Stimulated activated CD8-positive, alpha-beta memory T cell treated with anti-CD3 and anti-CD28 coated beads, Interleukin-12 subunit alpha, Interleukin-12 subunit beta, amount 100 ng/mL, for 4 hours (primary cell): Measurements from ENCODE around the gene DVL1.
"Not testable (repeated sequence)": the region's sequence is repeated elsewhere in the genome, so short reads cannot be mapped to it uniquely, and the experiment has no call there.

Experiments used
- DNase-seq: peaks from one replicate; pipeline ENCODE4 v3.0.0-alpha.2; 2020; ENCODE audit warnings: low read depth

DVL1 gene

DNA sequence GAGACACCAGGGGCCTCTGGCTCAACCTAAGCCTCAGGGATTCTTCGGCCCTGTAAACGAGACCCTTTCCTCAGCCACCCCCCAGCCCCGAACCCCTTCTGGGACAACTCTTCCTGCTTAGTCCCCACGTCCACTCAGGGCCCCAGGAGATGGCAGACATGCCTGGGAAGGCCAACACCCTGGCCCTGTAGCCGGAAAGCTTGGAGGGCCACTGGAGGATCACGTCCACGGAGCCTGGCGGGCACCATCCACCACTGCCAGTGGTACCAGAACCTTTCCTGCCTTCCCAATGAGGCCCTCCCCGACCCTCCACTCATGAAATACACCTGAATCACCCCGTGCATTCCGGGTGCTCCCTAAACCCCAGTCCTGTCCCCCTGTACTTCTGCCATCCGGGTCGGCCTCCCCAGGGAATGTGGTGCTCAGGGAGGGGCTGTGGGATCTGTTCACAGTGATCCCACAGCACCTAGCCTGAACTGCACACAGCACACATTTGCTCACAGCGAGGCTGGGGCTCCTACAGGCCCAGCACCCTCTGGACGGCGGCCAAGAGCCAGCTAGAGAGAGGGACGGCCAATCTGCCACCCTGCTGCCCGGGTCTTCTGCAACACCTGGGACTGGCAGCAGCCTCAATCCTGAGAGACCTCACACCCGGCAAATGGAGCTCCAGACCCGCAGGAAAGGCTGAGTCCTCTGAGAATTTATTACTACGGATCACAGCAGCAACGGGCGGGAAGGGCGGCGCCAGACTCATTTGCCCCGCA is 24.0 kb upstream of the DVL1 start:
- no peak for DNase-seq

DNA sequence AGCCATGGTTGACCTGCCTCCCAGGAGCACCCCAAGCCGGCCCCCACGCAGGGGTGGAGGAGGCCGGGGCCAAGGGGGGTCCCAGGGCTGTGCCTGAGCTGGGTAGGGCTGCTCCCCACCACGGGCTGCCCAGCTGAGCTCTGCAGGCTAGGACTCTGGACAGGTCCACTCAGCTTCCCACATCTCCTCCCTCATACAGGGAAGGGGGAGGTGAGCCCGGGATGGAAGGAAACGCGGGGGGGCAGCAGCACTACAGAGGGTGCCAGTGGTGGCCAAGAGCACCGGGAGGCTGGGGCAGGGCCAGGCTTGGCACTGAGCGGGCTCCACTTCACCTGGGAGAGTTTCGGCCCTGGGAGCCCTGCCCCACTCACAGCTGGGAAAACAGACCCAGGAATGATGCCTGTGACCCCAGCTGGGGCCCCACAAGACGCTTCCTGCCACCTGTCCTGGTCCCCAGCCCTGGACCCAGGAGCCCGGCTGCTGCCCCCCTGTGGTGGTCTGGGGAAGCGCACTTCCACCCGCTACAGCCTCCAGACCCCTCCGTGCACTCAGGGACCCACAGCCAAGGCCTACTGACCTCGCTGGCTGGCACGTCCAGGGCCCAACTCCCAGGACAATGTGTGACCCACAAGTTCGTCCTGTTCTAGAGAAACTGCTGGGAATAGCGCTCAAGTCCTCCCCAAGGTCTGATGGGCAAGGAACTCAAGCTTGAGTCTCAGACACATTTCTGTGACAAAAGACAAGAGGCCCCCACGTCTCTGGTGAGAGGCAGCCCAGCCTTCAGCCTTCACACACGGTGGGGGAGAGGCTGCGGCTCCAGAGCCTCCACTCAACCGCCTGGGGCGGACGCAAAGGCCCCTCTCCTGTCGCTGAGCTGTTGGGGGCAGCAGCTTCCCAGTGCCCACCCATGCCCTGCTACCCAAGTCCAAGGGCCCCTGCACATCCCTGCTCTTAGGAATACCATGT is 22.8 kb upstream of the DVL1 start:
- peak; percentile 54 for DNase-seq

DNA sequence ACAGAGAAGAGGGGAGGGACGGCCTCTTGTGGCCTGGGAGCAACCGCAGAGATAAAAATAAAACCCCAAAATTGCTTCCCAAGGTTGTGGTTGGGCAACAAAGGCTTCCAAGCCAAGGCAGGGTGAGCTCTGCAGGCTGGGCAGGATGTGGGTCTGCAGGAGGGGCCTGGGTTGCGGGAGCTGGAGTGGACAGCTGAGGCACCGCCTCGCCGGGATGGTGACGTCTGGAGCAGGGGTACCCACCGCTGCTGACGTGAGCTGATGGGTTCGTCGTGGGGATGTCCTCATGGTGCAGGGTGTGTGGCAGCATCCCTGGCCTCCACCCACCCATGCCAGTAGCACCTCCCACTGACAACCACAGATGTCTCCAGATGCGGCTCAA is 22.1 kb upstream of the DVL1 start:
- DNase-seq: no peak

DNA sequence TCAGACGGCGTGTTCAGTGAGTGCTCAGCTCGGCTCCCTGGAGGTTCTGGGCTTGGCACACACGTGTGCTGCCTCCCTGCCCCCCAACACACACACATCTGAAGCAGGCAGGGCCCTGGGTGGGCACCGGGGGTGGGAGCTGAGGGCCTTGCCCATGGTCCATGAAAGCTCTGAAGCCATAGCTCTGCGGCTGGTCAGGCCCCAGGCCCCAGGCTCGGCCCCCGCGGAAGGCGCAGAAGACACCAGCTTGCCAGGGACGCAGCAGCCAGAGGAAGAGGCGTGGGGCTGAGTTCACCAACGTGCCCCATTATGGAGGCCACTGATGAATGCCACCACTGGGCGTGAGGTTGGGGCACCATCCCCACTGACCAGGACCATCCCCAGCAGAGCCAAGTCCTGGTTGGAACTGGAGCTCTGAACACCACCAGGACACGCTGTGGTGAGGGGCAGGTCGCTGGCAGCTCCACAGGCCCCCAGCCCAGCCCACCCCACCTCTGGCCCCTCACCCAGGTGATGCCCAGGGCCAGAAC is 21.6 kb upstream of the DVL1 start:
- no peak for DNase-seq

DNA sequence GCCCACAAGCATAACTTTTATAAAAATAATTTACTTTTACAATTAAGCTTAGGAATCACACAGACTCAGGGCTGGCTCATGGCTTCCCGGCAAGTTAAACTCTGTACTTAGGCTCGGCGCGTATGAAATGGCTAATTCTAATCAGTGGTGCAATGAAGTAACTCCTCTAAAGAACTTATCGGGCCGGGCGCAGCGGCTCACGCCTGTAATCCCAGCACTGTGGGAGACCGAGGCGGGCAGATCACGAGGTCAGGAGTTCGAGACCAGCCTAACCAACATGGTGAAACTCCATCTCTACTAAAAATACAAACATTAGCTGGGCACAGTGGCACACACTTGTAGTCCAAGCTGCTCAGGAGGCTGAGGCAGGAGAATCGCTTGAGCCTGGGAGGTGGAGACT is 20.9 kb upstream of the DVL1 start:
- DNase-seq: not testable (repeated sequence)

DNA sequence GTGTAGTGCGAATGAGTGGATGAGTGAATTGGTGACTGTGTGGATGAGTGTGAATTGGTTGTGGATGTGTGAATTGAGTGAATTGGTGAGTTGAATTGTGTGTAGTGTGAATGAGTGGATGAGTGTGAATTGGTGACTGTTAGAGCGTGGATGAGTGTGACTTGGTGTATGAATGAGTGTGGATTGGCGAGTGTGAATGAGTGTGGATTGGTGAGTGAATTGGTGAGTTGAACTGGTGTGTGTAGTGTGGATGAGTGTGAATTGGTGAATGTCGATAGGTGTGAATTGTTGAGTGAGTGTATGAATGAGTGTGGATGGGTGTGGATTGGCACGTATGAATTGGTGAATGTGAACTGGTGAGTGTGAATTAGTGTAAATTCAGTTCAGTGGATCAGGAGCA is 18.1 kb upstream of the DVL1 start:
- no peak for DNase-seq

DNA sequence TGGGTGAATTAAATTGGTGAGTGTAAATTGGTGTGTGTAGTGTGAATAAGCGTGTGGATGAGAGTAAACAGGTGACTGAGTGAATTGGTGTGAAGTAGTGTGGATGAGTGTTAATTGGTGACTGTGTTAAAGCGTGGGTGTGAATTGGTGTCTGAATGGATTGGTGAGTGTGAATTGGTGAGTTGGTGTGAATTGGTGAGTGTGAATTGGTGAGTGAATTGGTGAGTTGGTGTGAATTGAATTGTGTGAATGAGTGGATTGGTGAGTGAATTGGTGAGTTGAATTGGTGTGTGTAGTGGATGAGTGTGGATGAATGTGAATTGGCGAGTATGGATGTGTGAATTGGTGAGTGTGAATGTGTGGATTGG is 17.5 kb upstream of the DVL1 start:
- DNase-seq: no peak

DNA sequence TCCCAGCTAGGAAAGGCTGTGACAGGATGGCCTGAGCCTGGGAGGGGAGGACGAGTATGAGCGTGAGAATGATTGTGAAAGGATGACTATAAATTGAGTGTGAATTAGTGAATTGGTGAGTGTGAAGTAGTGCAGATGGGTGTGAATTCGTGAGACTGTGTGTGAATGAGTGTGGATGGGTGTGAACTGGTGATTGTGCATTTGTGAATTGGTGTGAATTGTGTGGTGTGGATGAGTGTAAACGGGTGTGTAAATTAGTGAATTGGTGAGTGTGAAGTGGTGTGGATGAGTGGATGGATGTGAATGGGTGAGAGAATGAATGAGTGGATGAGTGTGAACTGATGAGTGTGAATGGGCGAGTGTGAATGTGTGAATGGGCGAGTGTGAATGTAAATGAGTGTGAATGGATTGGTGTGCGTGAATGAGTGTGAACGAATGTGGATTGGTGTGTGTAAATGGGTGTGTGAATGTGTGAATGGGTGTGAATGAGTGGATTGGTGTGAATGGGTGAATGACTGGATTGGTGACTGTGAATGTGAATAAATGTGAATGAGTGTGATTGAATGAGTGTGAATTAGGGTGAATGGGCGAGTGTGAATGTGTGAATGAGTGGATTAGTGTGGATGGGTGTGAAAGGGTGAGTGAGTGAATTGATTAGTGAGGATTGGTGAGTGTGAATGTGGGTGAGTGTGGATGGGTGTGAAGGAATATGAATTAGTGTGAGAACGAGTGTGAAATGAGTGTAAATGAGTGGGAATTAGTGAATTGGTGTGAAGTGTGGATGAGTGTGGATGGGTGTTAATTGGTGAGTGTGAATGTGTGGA is 16.9 kb upstream of the DVL1 start:
- DNase-seq: no peak

DNA sequence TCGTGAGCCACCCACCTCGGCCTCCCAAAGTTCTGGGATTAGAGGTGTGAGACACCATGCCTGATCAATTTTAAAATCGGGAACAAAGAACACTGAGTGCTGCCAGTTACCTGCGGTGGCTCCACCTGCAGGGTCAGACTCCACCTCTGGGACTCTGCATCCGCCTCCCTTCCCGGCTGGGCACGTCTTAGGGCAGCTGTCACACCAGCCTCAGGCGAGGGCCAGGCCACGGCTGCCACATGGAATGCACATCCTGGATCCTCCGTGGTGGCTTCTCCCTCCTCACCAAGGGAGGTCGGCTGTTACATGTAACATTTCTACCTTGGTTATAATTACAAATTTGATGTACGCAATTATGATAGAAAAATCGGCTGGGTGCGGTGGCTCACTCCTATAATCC is 15.0 kb upstream of the DVL1 start:
- DNase-seq: no peak

DNA sequence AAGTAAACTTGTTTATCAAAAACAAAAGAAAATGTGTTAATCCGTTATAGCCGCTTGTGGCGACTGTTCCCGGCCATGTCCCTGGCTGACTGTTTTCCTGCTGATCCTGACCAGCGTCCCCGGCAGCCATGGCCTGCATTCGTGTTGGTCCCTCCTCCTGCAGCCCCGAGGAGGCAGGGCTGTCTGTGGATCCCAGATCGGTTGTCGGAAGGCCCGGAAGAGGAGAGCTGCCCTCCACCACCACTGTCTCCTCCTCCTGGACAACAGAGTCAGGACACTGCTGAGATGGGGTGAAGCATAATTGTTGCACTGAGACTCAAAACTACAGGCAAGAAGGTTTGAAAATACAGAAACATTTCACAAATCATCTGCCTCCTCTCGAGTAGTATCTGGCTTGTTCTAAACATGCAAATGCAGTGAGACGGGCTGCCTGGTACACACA is 12.8 kb upstream of the DVL1 start:
- no peak for DNase-seq

DNA sequence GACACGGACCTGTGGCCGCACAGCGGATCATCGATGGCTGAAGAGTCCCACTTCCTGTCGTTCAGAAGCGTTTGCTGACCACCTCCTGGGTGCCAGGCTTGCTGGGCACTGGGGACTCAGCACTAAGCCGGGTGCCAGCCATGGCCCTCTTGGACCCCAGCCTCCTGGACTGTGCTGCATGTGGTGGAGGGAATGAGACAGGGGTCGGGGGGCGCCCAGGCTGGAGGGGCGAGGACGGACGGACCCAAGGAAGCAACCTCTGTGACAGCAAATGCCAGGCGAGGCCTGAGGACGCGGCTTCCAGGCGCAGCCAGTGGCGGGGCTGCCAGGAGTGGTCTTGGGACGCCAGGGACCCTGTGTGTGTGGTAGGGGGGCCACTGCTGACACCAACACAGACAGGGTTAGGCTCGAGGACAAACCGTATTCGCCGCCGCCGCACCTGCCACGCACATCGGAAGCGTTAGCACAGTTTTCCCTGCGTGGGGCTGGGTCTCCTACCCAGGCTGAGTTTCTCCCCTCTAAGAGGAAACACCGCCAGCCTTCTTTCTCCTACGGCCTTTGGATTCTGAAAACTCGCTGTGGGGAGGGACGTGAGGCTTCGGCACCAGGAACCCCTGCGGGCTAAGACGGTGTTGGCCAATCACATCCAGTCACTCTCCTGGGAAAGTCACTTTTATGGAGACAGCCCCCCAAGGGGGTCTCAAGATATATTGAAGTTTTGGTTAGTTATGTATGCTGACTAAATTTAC is 12.2 kb upstream of the DVL1 start:
- DNase-seq: no peak

DNA sequence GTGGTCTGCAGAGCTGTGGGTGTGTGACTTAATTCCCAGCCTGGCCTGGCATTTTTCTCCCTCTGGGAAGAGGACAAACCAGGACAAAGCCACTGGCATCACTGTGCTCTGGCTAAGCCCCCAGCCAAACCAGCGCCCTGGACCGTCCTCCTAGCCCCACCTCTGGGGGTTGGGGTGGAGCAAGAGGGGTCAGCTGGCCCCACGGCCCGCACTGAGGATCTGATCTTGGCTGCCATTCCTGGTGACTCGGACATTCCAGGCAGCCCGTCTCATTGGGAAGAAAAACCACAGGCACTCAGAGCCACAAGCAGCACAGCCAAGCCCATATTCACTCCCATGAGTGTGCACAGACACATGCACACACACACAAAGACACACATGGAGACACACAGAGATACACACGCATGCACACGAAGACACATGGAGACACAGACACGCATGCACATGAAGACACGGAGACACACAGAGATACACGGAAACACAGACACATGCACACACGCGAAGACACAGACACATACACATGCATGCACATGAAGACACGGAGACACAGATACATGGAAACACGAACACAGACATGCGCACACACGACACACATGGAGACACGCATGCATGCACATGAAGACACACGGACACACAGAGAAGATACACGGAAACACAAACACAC is 11.4 kb upstream of the DVL1 start:
- no peak for DNase-seq

DNA sequence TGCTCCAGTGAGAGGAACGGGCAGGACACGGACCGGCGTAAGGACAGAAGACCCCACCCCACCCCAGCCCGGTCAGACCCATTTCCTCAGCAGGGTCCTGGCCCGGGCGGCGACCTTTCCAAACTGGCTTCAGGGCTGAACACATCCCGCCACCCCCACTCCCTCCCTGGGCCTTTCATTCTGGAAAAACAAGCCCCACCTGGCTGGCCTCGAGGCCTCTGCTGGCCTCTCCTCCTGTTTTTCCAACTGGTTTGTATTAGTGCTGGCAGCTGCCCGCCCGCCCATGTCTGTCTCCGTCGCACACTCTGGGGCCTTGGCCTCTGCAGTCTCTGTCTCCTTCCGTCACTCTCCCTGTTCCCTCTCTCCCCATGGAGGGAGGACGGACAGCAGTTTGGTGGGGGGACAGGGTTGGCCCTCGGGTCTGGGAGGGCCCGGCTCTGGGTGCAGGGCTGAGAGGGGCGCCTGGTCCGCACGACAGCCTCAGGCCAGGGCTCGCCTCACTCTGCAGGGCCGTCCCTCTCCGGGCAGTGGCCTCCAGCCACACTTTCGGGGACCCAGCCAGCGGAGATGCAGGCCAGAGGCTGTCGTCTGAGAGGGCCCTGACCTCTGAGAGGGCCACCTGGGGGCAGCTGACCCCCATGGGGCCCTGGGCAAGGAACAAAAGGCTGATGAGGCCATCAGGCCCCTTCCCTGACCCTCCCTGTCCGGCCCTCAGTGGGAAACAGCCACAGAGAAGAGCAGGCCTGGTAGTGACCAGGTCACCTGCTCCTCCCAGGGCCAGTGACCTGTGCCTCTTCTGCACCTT is 10.6 kb upstream of the DVL1 start:
- DNase-seq: no peak

DNA sequence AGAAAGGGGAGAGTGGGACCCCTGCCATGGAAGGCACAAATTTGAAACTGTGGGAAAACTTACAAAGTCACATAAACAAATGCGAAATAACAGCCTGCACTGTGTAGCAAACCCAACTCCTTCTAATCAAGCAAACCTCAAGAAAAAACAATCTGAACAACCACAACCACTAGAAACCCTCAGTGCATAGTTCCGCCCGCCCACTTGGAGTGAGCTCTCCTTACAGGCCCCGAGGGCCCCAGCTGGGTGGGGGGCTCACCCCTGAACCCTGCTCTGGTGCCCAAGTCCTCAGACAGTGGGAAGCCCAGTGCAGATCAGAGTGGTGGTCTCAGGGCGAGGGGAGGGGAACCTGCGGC is 10.1 kb upstream of the DVL1 start:
- DNase-seq: no peak

DNA sequence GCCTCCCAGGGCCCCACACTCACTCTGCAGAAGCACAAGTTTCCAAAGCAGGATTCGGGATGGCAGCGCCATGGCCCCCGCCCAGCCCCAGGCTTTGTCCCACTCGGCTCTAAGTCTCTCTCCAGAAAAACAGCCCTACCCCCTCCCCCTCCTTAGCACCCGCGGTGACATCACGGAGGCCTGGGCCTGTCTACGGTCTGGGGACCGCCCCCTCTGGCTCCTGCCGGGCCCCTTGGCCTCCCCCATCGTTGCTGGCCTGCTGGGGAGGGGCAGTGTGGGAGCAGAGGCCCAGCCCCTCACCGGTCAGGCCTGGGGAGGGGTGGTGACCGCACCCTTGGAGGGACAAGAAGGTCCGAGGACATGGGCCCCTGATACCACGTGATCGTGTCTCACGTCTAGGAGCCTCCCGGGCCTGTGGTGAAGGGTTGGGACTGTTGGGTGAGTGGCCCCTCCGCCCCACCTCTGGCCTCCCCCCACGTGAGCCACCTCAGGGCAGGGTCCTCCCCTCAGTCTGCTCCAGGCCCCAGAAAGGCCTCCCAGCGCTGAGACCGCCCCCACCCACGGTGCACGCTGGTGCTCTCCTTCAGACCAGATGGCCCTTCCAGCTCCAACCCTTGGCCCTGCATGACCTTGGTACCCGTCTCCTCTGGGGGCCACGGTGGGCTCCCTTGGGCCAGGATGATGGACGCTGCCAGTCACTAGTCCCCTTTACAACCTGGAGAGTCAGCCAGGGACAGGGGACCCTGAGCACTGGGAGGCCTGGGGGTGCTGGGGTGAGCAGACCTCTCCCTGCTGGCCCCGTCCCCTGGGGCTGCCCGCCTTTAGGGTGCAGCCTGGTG is 9.4 kb upstream of the DVL1 start, which contains the start of gene MXRA8:
Gene MXRA8 (minus strand): TSS at position 123 of the 839 bp plus-strand sequence. CDS start 51 bp downstream, at position 72.
- DNase-seq: no peak

DNA sequence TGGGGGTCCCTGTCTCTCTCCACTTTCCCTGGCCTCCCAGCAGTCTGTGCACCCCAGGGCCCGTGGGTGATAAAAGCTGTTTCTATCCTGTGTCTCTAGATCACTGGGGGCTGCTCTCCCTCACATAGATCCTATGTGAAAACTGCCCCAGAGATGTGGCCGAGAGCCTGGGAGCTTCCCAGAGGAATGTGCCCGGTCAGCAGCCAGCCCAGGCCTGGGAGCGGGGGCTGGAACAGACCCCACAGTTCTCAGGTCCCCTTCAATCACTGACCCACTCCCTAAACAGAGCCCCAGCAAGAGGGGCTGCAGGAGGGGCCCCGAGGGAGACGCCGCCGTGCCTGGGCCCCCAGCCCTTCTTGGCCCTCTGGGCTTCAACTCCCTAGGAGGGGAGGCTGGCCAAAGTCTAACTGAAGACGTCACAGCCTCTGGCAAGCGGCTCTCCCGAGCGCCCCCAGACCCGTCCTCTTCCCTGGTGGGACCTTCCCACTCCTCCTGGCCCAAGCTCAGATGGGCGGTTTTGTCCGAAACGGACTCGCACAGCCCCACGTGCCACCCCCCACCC is 8.7 kb upstream of the DVL1 start:
- DNase-seq: no peak

DNA sequence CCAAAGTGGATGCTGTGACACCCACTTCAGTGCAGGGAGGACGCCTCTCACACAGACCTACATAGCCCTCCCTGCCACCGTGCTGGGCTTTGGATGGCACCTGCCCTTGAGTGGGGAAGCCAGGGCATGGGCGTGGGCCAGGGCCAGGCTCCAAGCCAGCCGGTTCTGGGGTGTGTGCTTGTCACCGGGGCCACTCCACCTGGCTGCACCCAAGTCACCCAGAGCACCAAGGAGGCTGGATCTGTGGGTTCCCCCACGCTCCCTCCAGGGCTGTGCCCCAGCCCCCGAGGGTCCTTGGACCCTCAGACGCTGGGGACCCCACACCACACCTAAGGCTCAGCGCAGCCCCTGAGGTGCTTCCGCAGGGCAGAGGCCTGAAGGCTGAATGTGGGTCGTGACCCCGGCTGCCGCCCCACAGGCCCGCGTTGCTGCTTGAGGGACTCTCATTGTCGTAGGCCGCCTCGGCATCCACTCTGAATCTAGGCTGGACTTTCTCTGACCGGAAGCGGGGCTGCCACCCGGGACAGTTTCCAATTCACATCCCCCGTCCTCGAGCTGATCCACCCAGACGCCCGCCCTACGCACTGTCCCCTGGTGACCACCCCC is 7.7 kb upstream of the DVL1 start:
- DNase-seq: no peak

DNA sequence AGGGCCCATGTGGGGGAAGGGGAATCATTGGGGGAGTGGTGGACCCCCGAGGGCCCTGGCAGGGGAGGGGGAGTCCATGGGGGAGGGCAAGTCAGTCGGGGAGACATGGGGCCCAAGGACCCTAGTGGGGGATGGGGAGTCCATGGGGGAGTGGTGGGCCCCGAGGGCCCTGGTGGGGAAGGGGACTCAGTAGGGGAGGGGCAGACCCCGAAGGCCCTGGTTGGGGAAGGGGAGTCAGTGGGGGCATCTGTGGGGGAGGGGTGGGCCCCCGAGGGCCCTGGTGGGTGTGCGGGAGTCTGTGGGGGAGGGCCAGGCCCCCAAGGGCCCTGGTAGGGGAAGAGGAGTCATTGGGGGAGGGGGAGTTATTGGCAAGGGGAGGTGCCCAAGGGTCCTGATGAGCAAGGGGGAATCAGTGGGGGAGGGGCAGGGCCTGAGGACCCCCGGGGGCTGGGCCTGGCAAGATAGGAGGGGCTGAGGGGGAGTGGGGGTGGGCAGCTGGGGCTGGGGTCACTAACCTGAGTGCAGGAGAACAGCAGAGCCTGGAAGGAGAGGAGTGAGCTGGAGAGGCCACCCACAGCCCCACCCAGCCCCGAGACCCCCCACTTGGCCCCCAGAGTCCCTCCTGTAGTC is 7.1 kb upstream of the DVL1 start:
- no peak for DNase-seq
